IMR-90 (cell line): ENCODE results near the gene FKBP4. TPM values are rescaled to one million over a fixed set of nuclear protein-coding genes. Genes with fewer than 3 reads are reported as not detected.

Experiments used
- ATAC-seq: fragments of 200-7000 bp; cut with Tn5 transposase; 2 replicates; pipeline ENCODE4 v1.9.1; 2020; ENCODE audit warnings: low read depth, mild to moderate bottlenecking, moderate library complexity
- BruUV-seq: library from RNA; stranded (reverse); fragments of 400-500 nt; replicated peaks from 2 replicates; lab custom pipeline; 2021; lab: Mats Ljungman, UMichigan
- CTCF ChIA-PET: fragments of 300-600 bp; formaldehyde crosslinking; extraction: SDS; loops from one replicate; lab custom pipeline; 2021; ENCODE audit warnings: antibody characterized with exemption; lab: Yijun Ruan, JAX
- POLR2A ChIA-PET: fragments of 300-600 bp; sonication (Branson Sonifier 250); formaldehyde crosslinking; loops from one replicate; lab custom pipeline; 2022; ENCODE audit warnings: antibody characterized with exemption; ENCODE audit not compliant: unreplicated experiment; lab: Charles Lee
- DNase-seq: peaks from one replicate; pipeline ENCODE4 v3.0.0; 2013
- H2AFZ ChIP-seq: replicated peaks from 2 replicates; pipeline ENCODE3; 2013; ENCODE audit warnings: low read length, mild to moderate bottlenecking; ENCODE audit not compliant: poor library complexity
- H2AK5ac ChIP-seq: 2 replicates; pipeline ENCODE4 v1.6.1; 2013; ENCODE audit warnings: low read depth, low read length, inconsistent platforms
- H2AK9ac ChIP-seq: replicated peaks from 2 replicates; pipeline ENCODE3; 2013; ENCODE audit warnings: mild to moderate bottlenecking, low read depth, low read length, moderate library complexity; ENCODE audit not compliant: poor library complexity
- H2BK120ac ChIP-seq: 2 replicates; pipeline ENCODE4 v1.6.1; 2013; ENCODE audit warnings: low read depth, low read length, inconsistent platforms
- H2BK15ac ChIP-seq: 3 replicates; pipeline ENCODE4 v1.6.1; 2013; ENCODE audit warnings: low read depth, low read length, inconsistent platforms
- H2BK20ac ChIP-seq: 2 replicates; pipeline ENCODE4 v1.6.1; 2013; ENCODE audit warnings: low read depth, mild to moderate bottlenecking, inconsistent platforms, low read length, moderate library complexity
- H2BK5ac ChIP-seq: 2 replicates; pipeline ENCODE4 v1.6.1; 2013; ENCODE audit warnings: mild to moderate bottlenecking, low read depth, low read length, inconsistent platforms; ENCODE audit not compliant: poor library complexity, severe bottlenecking
- H3K14ac ChIP-seq: replicated peaks from 2 replicates; pipeline ENCODE4 v1.6.1; 2013; ENCODE audit warnings: low read depth, low read length, inconsistent platforms
- H3K18ac ChIP-seq: 2 replicates; pipeline ENCODE4 v1.6.1; 2013; ENCODE audit warnings: low read depth, low read length, control low read depth
- H3K23ac ChIP-seq: 2 replicates; pipeline ENCODE4 v1.6.1; 2013; ENCODE audit warnings: low read depth, low read length, inconsistent platforms
- H3K27ac ChIP-seq: 2 replicates; pipeline ENCODE4 v1.5.1; 2013; ENCODE audit warnings: mild to moderate bottlenecking, control low read depth, low read length; ENCODE audit not compliant: insufficient read depth
- H3K27me3 ChIP-seq: 2 replicates; pipeline ENCODE4 v1.6.1; 2013; ENCODE audit warnings: low read length; ENCODE audit not compliant: control insufficient read depth, insufficient read depth
- H3K36me3 ChIP-seq: 2 replicates; pipeline ENCODE4 v1.6.1; 2013; ENCODE audit warnings: low read length, mixed read lengths; ENCODE audit not compliant: control insufficient read depth, insufficient read depth
- H3K4ac ChIP-seq: 2 replicates; pipeline ENCODE4 v1.6.1; 2013; ENCODE audit warnings: low read depth, low read length, inconsistent platforms
- H3K4me1 ChIP-seq: 2 replicates; pipeline ENCODE4 v1.6.1; 2013; ENCODE audit warnings: low read length, mixed read lengths; ENCODE audit not compliant: control insufficient read depth, insufficient read depth
- H3K4me2 ChIP-seq: 2 replicates; pipeline ENCODE4 v1.6.1; 2013; ENCODE audit warnings: low read depth, mild to moderate bottlenecking, control low read depth, low read length, moderate library complexity
- H3K4me3 ChIP-seq: 2 replicates; pipeline ENCODE4 v1.5.1; 2013; ENCODE audit warnings: low read depth, mild to moderate bottlenecking, control low read depth, low read length, moderate library complexity; ENCODE audit not compliant: insufficient read depth
- H3K56ac ChIP-seq: 2 replicates; pipeline ENCODE4 v1.6.1; 2013; ENCODE audit warnings: low read length, inconsistent platforms; ENCODE audit not compliant: insufficient read depth; ENCODE audit errors: extremely low read depth
- H3K79me1 ChIP-seq, 2 experiments: 2 replicates each; pipeline ENCODE4 v1.6.1; 2013; ENCODE audit warnings: low read length in 2 of 2, inconsistent platforms in 1 of 2, low read depth in 1 of 2
- H3K9ac ChIP-seq: 2 replicates; pipeline ENCODE4 v1.6.1; 2013; ENCODE audit warnings: low read depth, low read length, control low read depth
- H3K9me1 ChIP-seq: 2 replicates; pipeline ENCODE4 v1.6.1; 2013; ENCODE audit warnings: low read length, inconsistent platforms; ENCODE audit not compliant: insufficient read depth
- H3K9me3 ChIP-seq: 2 replicates; pipeline ENCODE4 v1.6.1; 2013; ENCODE audit warnings: low read length; ENCODE audit not compliant: control insufficient read depth, insufficient read depth
- H4K20me1 ChIP-seq: 2 replicates; pipeline ENCODE4 v1.6.1; 2013; ENCODE audit warnings: low read length, inconsistent platforms; ENCODE audit not compliant: insufficient read depth
- H4K5ac ChIP-seq: 2 replicates; pipeline ENCODE4 v1.6.1; 2013; ENCODE audit warnings: mild to moderate bottlenecking, low read depth, low read length, control low read depth
- H4K8ac ChIP-seq, 2 experiments: 2 replicates each; pipeline ENCODE4 v1.6.1; 2013; ENCODE audit warnings: low read depth in 2 of 2, low read length in 2 of 2, control low read depth in 1 of 2, inconsistent platforms in 1 of 2
- H4K91ac ChIP-seq: 2 replicates; pipeline ENCODE4 v1.6.1; 2013; ENCODE audit warnings: low read depth, low read length, inconsistent platforms; ENCODE audit not compliant: insufficient read depth
- CEBPB ChIP-seq: IDR thresholded peaks from 2 replicates; pipeline ENCODE4 v1.6.1; 2012; ENCODE audit warnings: low read depth, low read length, improper control_type of control experiment
- CTCF ChIP-seq: conservative IDR thresholded peaks from 2 replicates; pipeline ENCODE4 v1.5.1; 2012; ENCODE audit warnings: mild to moderate bottlenecking, low read depth, low read length, improper control_type of control experiment
- RAD21 ChIP-seq: IDR thresholded peaks from 2 replicates; pipeline ENCODE4 v1.6.1; 2012; ENCODE audit warnings: low read length, improper control_type of control experiment
- SMC3 ChIP-seq: fragments of 150-350 bp; IDR thresholded peaks from 2 replicates; pipeline ENCODE4 v1.6.1; 2016; ENCODE audit warnings: low read depth, mild to moderate bottlenecking, antibody characterized with exemption, low read length, moderate library complexity
- WGBS, 2 experiments: methylation state at CpG; one replicate each; pipeline versions ENCODE4 v1.1.5 to v1.1.7; 2013; ENCODE audit warnings: missing lambda C conversion rate in 2 of 2; ENCODE audit not compliant: insufficient read length in 1 of 2; ENCODE audit errors: extremely low coverage in 2 of 2; 5-methylcytosine and 5-hydroxymethylcytosine counted together
- dilution Hi-C: fragments of 300-500 bp; cut with HindIII; formaldehyde crosslinking; loops from one replicate; pipeline ENCODE4 v1.14.3; 2018; ENCODE audit warnings: low sequenced_read_pairs; ENCODE audit not compliant: unreplicated experiment
- in situ Hi-C: fragments of 300-500 bp; cut with MboI; formaldehyde crosslinking; loops from 3 replicates; pipeline ENCODE4 v1.14.3; 2019; ENCODE audit warnings: low sequenced_read_pairs, inconsistent platforms, mixed read lengths
- intact Hi-C: fragments of 100-400 bp; cut with micrococcal nuclease; formaldehyde crosslinking; loops from 2 replicates; pipeline ENCODE4 v1.10.0; 2022
- polyA plus RNA-seq, 3 experiments: library from polyadenylated mRNA; depleted of rRNA; stranded (reverse); fragments of >200 nt; gene quantifications; 2 replicates each; pipeline ENCODE4 v1.2.3, GENCODE V29; 2012; ENCODE audit warnings: low replicate concordance in 1 of 3
- total RNA-seq: library from RNA; depleted of rRNA; stranded (reverse); fragments of >200 nt; gene quantifications from 2 replicates; pipeline ENCODE4 v1.2.3, GENCODE V29; 2012

FKBP4 gene
- total and polyA plus RNA-seq, 2 of the 4 experiments (the other 2 are of a cell fraction): 35.7 to 36.0 TPM

GRCh38 chr12:2813214-2814185 lies 18.7 kb downstream of the FKBP4 start:
- H3K9ac ChIP-seq: peak overlapping the region; percentile 69
- peak overlapping the region; percentile 96 for H2AK9ac ChIP-seq
- peak overlapping the region; percentile 44 for H3K56ac ChIP-seq
- no peaks in the 10 kb centered on the region for H3K27me3 ChIP-seq
- WGBS, 2 experiments: 50% methylated on average over 2 of the region's 10 CpGs; no CpG with 5 or more reads in 1 of the 2 experiments
- no peak overlapping the region for H4K91ac ChIP-seq
- H3K18ac ChIP-seq: no peak overlapping the region; the same call in 1 of the 2 replicates
- peak overlapping the region; percentile 61 for H3K4me3 ChIP-seq
- dilution Hi-C loops: no loop called here
- peak overlapping the region; percentile 49 for H2AK5ac ChIP-seq
- peak overlapping the region; percentile 25; the same call in 1 of the 2 replicates for H3K23ac ChIP-seq
- peaks cover 6% of the 10 kb centered on the region; the same call in 1 of the 2 replicates for H4K20me1 ChIP-seq
- no peaks in the 10 kb centered on the region for H3K4me1 ChIP-seq
- no peak overlapping the region for H2BK20ac ChIP-seq
- peak overlapping the region; percentile 1 for H4K5ac ChIP-seq
- H2AFZ ChIP-seq: peak overlapping the region; percentile 100
- peak overlapping the region; percentile 72 for H3K4me2 ChIP-seq
- no peak overlapping the region for H2BK15ac ChIP-seq
- in situ Hi-C loops: no loop called here
- H3K27ac ChIP-seq: peak overlapping the region; percentile 49
- TF ChIP-seq SMC3 (peak; percentile 66), CEBPB (no peak), RAD21 (peak; percentile 67), CTCF (peak; percentile 69)
- DNase-seq: peak; percentile 69
- H3K9me3 ChIP-seq: no peaks in the 10 kb centered on the region
- no peak overlapping the region for H2BK120ac ChIP-seq
- H3K14ac ChIP-seq: peak overlapping the region; percentile 73
- H2BK5ac ChIP-seq: peak overlapping the region; percentile 49
- CTCF ChIA-PET: interaction anchor here (0.7 to 1.3 kb wide), 5 partner anchors 13 to 134 kb away, joined by 3 to 4 read pairs (median 3); no protein-coding TSS in a partner anchor
- POLR2A ChIA-PET: no interaction called here
- BruUV-seq: no TSS peak
- intact Hi-C loops: loop anchor here (1.0 kb wide), 1 partner anchor 73 kb away; no protein-coding TSS in a partner anchor
- H3K9me1 ChIP-seq: 0 out of 2 replicates have a peak, but pooled peaks cover 1% of the 10 kb centered on the region
- peak; percentile 60 for ATAC-seq
- H3K4ac ChIP-seq: peak overlapping the region; percentile 68
- peaks cover 11 to 35% of the 10 kb centered on the region in 2 experiments for H3K79me1 ChIP-seq
- H3K36me3 ChIP-seq: peaks cover 12% of the 10 kb centered on the region
- peak overlapping the region; percentile 69 to 86 for H4K8ac ChIP-seq
